Neural cell (in vitro differentiated cells): ENCODE results near the gene KRT80. TPM values are rescaled to one million over a fixed set of nuclear protein-coding genes. Genes with fewer than 3 reads are reported as not detected.

ENCODE experiments used
- H2AFZ ChIP-seq: fragments of 200-600, 300-800 bp; sonication (generic), shearing (Covaris generic); 2 replicates; pipeline ENCODE4 v1.6.0; 2014; ENCODE audit warnings: low read depth, mild to moderate bottlenecking, antibody characterized with exemption, low read length, moderate library complexity
- H3F3A ChIP-seq: fragments of 200-600 bp; shearing (Covaris generic); 2 replicates; pipeline ENCODE4 v1.6.1; 2016; ENCODE audit warnings: mild to moderate bottlenecking, moderate library complexity, mixed read lengths, antibody characterized with exemption, low read length; ENCODE audit not compliant: insufficient read depth, poor library complexity, severe bottlenecking
- H3K27ac ChIP-seq: fragments of 200-600, 300-800 bp; sonication (generic), shearing (Covaris generic); 2 replicates; pipeline ENCODE4 v1.5.1; 2014; ENCODE audit warnings: mild to moderate bottlenecking, low read length, moderate library complexity
- H3K27me3 ChIP-seq: fragments of 300-800, 200-600 bp; sonication (generic), shearing (Covaris generic); 2 replicates; pipeline ENCODE4 v1.6.0; 2014; ENCODE audit warnings: mild to moderate bottlenecking, low read depth, low read length, moderate library complexity; ENCODE audit not compliant: insufficient read depth
- H3K36me3 ChIP-seq: fragments of 300-800, 200-600 bp; sonication (generic), shearing (Covaris generic); 2 replicates; pipeline ENCODE4 v1.5.1; 2014; ENCODE audit warnings: mild to moderate bottlenecking, antibody characterized with exemption, low read length, moderate library complexity; ENCODE audit not compliant: insufficient read depth
- H3K4me2 ChIP-seq: fragments of 300-800, 200-600 bp; sonication (generic), shearing (Covaris generic); 2 replicates; pipeline ENCODE4 v1.6.0; 2014; ENCODE audit warnings: mild to moderate bottlenecking, low read length
- H3K4me3 ChIP-seq: fragments of 300-800, 200-600 bp; sonication (generic), shearing (Covaris generic); 2 replicates; pipeline ENCODE4 v1.5.1; 2014; ENCODE audit warnings: mild to moderate bottlenecking, low read length, moderate library complexity
- H3K79me2 ChIP-seq: fragments of 200-600 bp; shearing (Covaris generic); replicated peaks from 2 replicates; pipeline ENCODE4 v1.6.0; 2014; ENCODE audit warnings: mild to moderate bottlenecking, low read length, moderate library complexity; ENCODE audit not compliant: insufficient read depth
- H3K9ac ChIP-seq: fragments of 300-800, 200-600 bp; sonication (generic), shearing (Covaris generic); 2 replicates; pipeline ENCODE4 v1.6.1; 2016; ENCODE audit warnings: mild to moderate bottlenecking, low read length, mixed read lengths
- H3K9me2 ChIP-seq: fragments of 200-600 bp; shearing (Covaris generic); 2 replicates; pipeline ENCODE4 v1.6.1; 2016; ENCODE audit warnings: mild to moderate bottlenecking, low read length, mixed read lengths; ENCODE audit not compliant: insufficient read depth
- H3K9me3 ChIP-seq: fragments of 200-600, 300-800 bp; sonication (generic), shearing (Covaris generic); 2 replicates; pipeline ENCODE4 v1.6.1; 2016; ENCODE audit warnings: mild to moderate bottlenecking, mixed run types, low read length, moderate library complexity, mixed read lengths
- H4K20me1 ChIP-seq: fragments of 200-600 bp; shearing (Covaris generic); 2 replicates; pipeline ENCODE4 v1.6.1; 2016; ENCODE audit warnings: mild to moderate bottlenecking, mixed run types; ENCODE audit not compliant: insufficient read depth
- CTCF ChIP-seq: fragments of 450-650 bp; IDR thresholded peaks from 2 replicates; pipeline ENCODE4 v1.5.1; 2014; ENCODE audit warnings: antibody characterized with exemption, mild to moderate bottlenecking, moderate library complexity; ENCODE audit not compliant: poor library complexity, severe bottlenecking
- EP300 ChIP-seq: fragments of 450-650 bp; conservative IDR thresholded peaks from 2 replicates; pipeline ENCODE4 v1.6.1; 2014; ENCODE audit warnings: antibody characterized with exemption, mild to moderate bottlenecking, moderate library complexity; ENCODE audit not compliant: poor library complexity, severe bottlenecking
- EZH2 ChIP-seq: fragments of 200-600, 300-800 bp; shearing (Covaris generic), sonication (generic); IDR thresholded peaks from 2 replicates; pipeline ENCODE4 v1.6.1; 2014; ENCODE audit warnings: antibody characterized with exemption, low read length, borderline replicate concordance, mild to moderate bottlenecking; ENCODE audit not compliant: insufficient read depth, poor library complexity, severe bottlenecking
- MXI1 ChIP-seq: fragments of 450-650 bp; conservative IDR thresholded peaks from 2 replicates; pipeline ENCODE4 v1.6.1; 2014; ENCODE audit warnings: antibody characterized with exemption, mild to moderate bottlenecking; ENCODE audit not compliant: poor library complexity, severe bottlenecking
- POLR2AphosphoS5 ChIP-seq: IDR thresholded peaks from 2 replicates; pipeline ENCODE4 v1.6.1; 2012
- RAD21 ChIP-seq: fragments of 450-650 bp; conservative IDR thresholded peaks from 2 replicates; pipeline ENCODE4 v1.6.1; 2014; ENCODE audit warnings: antibody characterized with exemption, mild to moderate bottlenecking, moderate library complexity
- REST ChIP-seq: IDR thresholded peaks from 2 replicates; pipeline ENCODE4 v1.6.1; 2012; ENCODE audit warnings: borderline replicate concordance
- SMC3 ChIP-seq: fragments of 450-650 bp; conservative IDR thresholded peaks from 2 replicates; pipeline ENCODE4 v1.6.1; 2014; ENCODE audit warnings: antibody characterized with exemption, mild to moderate bottlenecking, moderate library complexity; ENCODE audit not compliant: poor library complexity
- TAF1 ChIP-seq: IDR thresholded peaks from 2 replicates; pipeline ENCODE4 v1.6.1; 2012; ENCODE audit warnings: low read depth
- polyA plus RNA-seq: library from polyadenylated mRNA; depleted of rRNA; stranded (reverse); fragments of >200 nt; gene quantifications from 2 replicates; pipeline ENCODE4 v1.2.3, GENCODE V29; 2014

The KRT80 gene
- polyA plus RNA-seq, 1 donor from 2014 or later: not detected

GRCh38 chr12:52214421-52214802 is 22.6 kb upstream of the KRT80 start:
- no peak overlapping the region for H2AFZ ChIP-seq
- no peak overlapping the region for H3K4me3 ChIP-seq
- TF ChIP-seq RAD21 (no peak), EZH2 (no peak), CTCF (no peak), POLR2AphosphoS5 (no peak), REST (no peak), TAF1 (no peak), MXI1 (no peak), EP300 (no peak), SMC3 (no peak)
- H3K4me2 ChIP-seq: no peak overlapping the region
- H3K9me2 ChIP-seq: no peaks in the 10 kb centered on the region
- H3K27ac ChIP-seq: no peak overlapping the region
- no peaks in the 10 kb centered on the region for H4K20me1 ChIP-seq
- no peaks in the 10 kb centered on the region for H3K36me3 ChIP-seq
- H3K9me3 ChIP-seq: no peaks in the 10 kb centered on the region
- no peaks in the 10 kb centered on the region for H3K79me2 ChIP-seq
- no peak overlapping the region for H3K9ac ChIP-seq
- H3F3A ChIP-seq: no peaks in the 10 kb centered on the region
- no peaks in the 10 kb centered on the region for H3K27me3 ChIP-seq

- TF ChIP-seq CTCF (peak; percentile 48), SMC3 (no peak)
- Histone ChIP-seq H3F3A (no peaks in the 10 kb centered on the region), H2AFZ (no peak overlapping the region), H3K9ac (no peak overlapping the region), H3K4me3 (no peak overlapping the region), H4K20me1 (no peaks in the 10 kb centered on the region), H3K9me2 (no peaks in the 10 kb centered on the region), H3K4me2 (no peak overlapping the region), H3K79me2 (no peaks in the 10 kb centered on the region), H3K36me3 (no peaks in the 10 kb centered on the region), H3K9me3 (no peaks in the 10 kb centered on the region), H3K27ac (no peak overlapping the region), H3K27me3 (no peaks in the 10 kb centered on the region)
These were observed 22.0 kb upstream of the KRT80 start for GRCh38 chr12:52213564-52214420.
